ENCODE measurements around the gene CEP170. TPM values are rescaled to one million over a fixed set of nuclear protein-coding genes. Genes with fewer than 3 reads are reported as not detected.

Gene CEP170
- total and polyA plus RNA-seq, 5 donors from 2014 or later: 6.8 to 35.5 (median 9.0) TPM

DNA sequence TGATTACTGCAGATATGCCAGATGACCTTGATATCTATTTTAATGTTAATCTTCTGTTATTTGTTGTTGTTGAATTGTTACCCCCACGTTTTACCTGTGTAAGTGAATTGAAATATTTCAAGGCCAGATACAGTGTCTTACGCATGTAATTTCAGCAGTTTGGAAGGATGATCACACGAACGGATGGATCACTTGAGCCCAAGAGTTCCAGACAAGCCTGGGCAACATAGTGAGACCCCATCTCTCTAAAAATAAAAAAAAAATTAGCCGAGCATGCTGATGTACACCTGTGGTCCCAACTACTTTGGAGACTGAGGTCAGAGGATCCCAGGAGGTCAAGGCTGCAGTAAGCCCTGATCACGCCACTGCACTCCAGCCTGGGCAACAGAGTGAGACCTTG is 33.0 kb upstream of the CEP170 start:
- Mint-ChIP-seq H3K4me3 (no peak overlapping the region), H3K27ac (peak overlapping the region in 2 of 3 donors; percentile 15 to 77), H3K9me3 (peaks cover 0 to 7% (median 0%) of the 10 kb centered on the region in 7 donors), H3K36me3 (peaks cover 71% of the 10 kb centered on the region), H3K27me3 (no peaks in the 10 kb centered on the region), H3K4me1 (peaks cover 19 to 39% (median 27%) of the 10 kb centered on the region in 4 donors)
- H3K36me3 ChIP-seq (ENCODE audit: control insufficient read depth, insufficient read depth, low read length): peaks cover 46% of the 10 kb centered on the region
- H3K27me3 ChIP-seq (ENCODE audit: control insufficient read depth, insufficient read depth, low read length): no peaks in the 10 kb centered on the region
- no peak overlapping the region for H3K27ac ChIP-seq (ENCODE audit: insufficient read depth, low read length, poor library complexity, severe bottlenecking)
- DNase-seq (no peak), ATAC-seq (ENCODE audit: low read depth in 2 of 2) (no peak)
- peaks cover 0 to 5% of the 10 kb centered on the region in 2 experiments for H3K9me3 ChIP-seq (ENCODE audit: control insufficient read depth in 2 of 2, low read length in 2 of 2)
- H3K4me3 ChIP-seq (ENCODE audit: low read depth, low read length): no peak overlapping the region
- H3K4me1 ChIP-seq (ENCODE audit: control insufficient read depth, insufficient read depth, low read length, poor library complexity, severe bottlenecking): no peaks in the 10 kb centered on the region

DNA sequence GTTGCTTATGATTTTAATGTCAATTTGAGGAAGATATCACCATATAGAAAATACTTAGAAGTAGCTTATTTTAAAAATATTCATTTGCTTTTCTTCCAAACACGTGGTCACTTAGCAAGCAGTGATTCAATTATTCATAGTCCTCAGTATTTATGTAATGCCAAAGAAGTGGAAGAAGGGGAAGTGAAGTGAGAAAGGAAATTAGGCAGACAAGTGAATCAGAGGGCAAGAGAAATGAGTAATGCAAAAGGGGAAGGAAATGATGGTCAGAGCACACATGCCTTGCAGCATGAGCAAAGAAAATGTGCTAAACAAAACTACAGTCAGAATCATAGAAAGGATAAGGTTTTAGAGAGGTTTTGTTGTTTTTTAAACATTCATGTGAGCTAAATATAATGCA is 32.6 kb upstream of the CEP170 start:
- peak overlapping the region; percentile 2 to 90 (median 77) for H3K27ac Mint-ChIP-seq
- H3K9me3 Mint-ChIP-seq: peaks cover 0 to 5% (median 0%) of the 10 kb centered on the region in 7 donors
- Histone ChIP-seq H3K27ac (ENCODE audit: insufficient read depth, low read length, poor library complexity, severe bottlenecking) (no peak overlapping the region), H3K9me3 (ENCODE audit: control insufficient read depth in 2 of 2, low read length in 2 of 2) (peaks cover 0 to 1% of the 10 kb centered on the region in 2 experiments), H3K4me1 (ENCODE audit: control insufficient read depth, insufficient read depth, low read length, poor library complexity, severe bottlenecking) (no peaks in the 10 kb centered on the region), H3K27me3 (ENCODE audit: control insufficient read depth, insufficient read depth, low read length) (no peaks in the 10 kb centered on the region), H3K4me3 (ENCODE audit: low read depth, low read length) (no peak overlapping the region), H3K36me3 (ENCODE audit: control insufficient read depth, insufficient read depth, low read length) (peaks cover 43% of the 10 kb centered on the region)
- H3K4me1 Mint-ChIP-seq: peaks cover 19 to 36% (median 27%) of the 10 kb centered on the region in 4 donors
- no peak overlapping the region for H3K4me3 Mint-ChIP-seq
- ATAC-seq (ENCODE audit: low read depth in 2 of 2): peak; percentile 60 to 61
- H3K36me3 Mint-ChIP-seq: peaks cover 69% of the 10 kb centered on the region
- peak in 1 of 3 donors; percentile 52 for DNase-seq
- H3K27me3 Mint-ChIP-seq: no peaks in the 10 kb centered on the region

DNA sequence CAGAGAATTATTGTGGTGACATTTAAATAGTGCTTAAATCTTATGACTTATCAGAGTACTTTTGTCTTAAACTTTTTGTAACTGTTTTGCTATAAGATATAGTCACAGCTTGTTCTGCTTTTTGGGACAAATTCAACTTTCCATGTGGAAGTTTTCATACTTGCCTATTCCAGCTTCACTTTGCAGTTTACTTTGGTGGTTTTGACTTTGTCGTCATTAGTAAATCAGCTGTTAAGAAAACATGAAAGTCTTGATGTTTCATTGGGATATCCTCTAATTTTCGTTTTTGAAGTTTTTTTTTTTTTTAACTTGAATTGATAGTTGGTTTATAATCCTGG is 32.0 kb upstream of the CEP170 start:
- Histone ChIP-seq H3K27ac (ENCODE audit: insufficient read depth, low read length, poor library complexity, severe bottlenecking) (no peak overlapping the region), H3K4me1 (ENCODE audit: control insufficient read depth, insufficient read depth, low read length, poor library complexity, severe bottlenecking) (no peaks in the 10 kb centered on the region), H3K9me3 (ENCODE audit: control insufficient read depth in 2 of 2, low read length in 2 of 2) (no peaks in the 10 kb centered on the region), H3K36me3 (ENCODE audit: control insufficient read depth, insufficient read depth, low read length) (peaks cover 46% of the 10 kb centered on the region), H3K4me3 (ENCODE audit: low read depth, low read length) (no peak overlapping the region), H3K27me3 (ENCODE audit: control insufficient read depth, insufficient read depth, low read length) (no peaks in the 10 kb centered on the region)
- Mint-ChIP-seq H3K9me3 (peaks cover 0 to 3% (median 0%) of the 10 kb centered on the region in 7 donors), H3K4me1 (peaks cover 19 to 33% (median 27%) of the 10 kb centered on the region in 4 donors), H3K4me3 (no peak overlapping the region), H3K27ac (peak overlapping the region in 2 of 3 donors; percentile 77 to 90), H3K36me3 (peaks cover 70% of the 10 kb centered on the region), H3K27me3 (no peaks in the 10 kb centered on the region)
- no peak for ATAC-seq (ENCODE audit: low read depth in 2 of 2)
- DNase-seq: no peak

DNA sequence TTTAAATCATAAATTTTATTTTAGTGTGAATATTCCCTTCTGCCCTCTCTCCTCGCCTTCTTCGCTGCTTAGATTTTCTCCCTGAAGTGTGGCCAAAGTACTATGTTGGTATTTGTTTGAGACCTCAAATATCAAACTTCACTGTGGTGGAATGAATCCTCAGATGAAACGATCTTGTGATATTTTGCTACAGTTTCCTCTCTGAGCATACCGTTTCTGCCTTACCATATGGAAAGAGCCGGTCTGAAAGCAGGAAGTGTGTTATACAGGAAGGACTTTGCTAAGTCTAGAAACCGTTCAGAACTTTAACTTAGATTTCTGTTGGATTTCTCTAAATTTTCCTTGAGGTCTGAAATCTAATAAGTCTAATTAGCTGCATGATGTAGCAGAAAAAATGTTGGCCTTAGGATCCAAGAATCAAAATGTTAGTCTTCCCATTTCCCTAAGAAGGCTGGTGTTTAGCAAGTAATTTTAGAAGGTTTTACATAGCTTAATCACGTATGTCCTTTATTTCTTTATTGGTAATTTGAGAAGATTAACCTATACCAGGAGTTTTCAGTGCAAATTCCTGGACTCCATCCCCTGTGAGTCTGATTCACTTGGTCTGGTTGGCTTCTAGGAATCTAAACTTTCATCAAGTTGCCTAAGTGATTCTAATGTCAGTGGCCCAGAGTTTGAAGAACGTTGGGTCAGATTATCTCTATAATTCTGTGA is 31.5 kb upstream of the CEP170 start:
- Histone ChIP-seq H3K27ac (ENCODE audit: insufficient read depth, low read length, poor library complexity, severe bottlenecking) (no peak overlapping the region), H3K9me3 (ENCODE audit: control insufficient read depth in 2 of 2, low read length in 2 of 2) (no peaks in the 10 kb centered on the region), H3K36me3 (ENCODE audit: control insufficient read depth, insufficient read depth, low read length) (peaks cover 45% of the 10 kb centered on the region), H3K4me1 (ENCODE audit: control insufficient read depth, insufficient read depth, low read length, poor library complexity, severe bottlenecking) (no peaks in the 10 kb centered on the region), H3K27me3 (ENCODE audit: control insufficient read depth, insufficient read depth, low read length) (no peaks in the 10 kb centered on the region), H3K4me3 (ENCODE audit: low read depth, low read length) (no peak overlapping the region)
- peaks cover 19 to 33% (median 27%) of the 10 kb centered on the region in 4 donors for H3K4me1 Mint-ChIP-seq
- H3K9me3 Mint-ChIP-seq: peaks cover 0 to 3% (median 0%) of the 10 kb centered on the region in 7 donors
- ATAC-seq (ENCODE audit: low read depth in 2 of 2) (no peak), DNase-seq (peak in 1 of 3 donors; percentile 31)
- H3K4me3 Mint-ChIP-seq: peak overlapping the region in 1 of 4 donors; percentile 38
- no peaks in the 10 kb centered on the region for H3K27me3 Mint-ChIP-seq
- peaks cover 70% of the 10 kb centered on the region for H3K36me3 Mint-ChIP-seq
- peak overlapping the region in 1 of 3 donors; percentile 89 for H3K27ac Mint-ChIP-seq

DNA sequence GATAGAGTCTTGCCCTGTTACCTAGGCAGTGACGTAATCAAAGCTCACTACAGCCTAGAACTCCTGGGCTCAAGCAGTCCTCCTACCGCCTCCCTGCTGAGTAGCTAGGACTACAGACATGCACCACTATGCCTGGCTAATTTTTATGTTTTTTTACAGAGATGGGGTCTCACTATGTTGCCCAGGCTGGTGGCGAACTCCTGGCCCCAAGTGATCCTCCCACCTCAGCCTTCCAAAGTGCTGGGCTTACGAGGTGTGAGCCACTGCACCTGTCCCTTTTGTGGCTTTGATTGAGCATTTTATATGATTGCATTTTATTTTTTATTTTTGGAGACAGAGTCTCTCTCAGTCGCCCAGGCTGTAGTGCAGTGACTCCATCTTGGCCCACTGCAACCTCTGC is 26.6 kb upstream of the CEP170 start:
- no peak overlapping the region for H3K27ac Mint-ChIP-seq
- peaks cover 0 to 3% (median 0%) of the 10 kb centered on the region in 7 donors for H3K9me3 Mint-ChIP-seq
- H3K4me3 ChIP-seq (ENCODE audit: low read depth, low read length): no peak overlapping the region
- no peaks in the 10 kb centered on the region for H3K27me3 ChIP-seq (ENCODE audit: control insufficient read depth, insufficient read depth, low read length)
- ATAC-seq (ENCODE audit: low read depth in 2 of 2) (no peak), DNase-seq (no peak)
- H3K36me3 Mint-ChIP-seq: peaks cover 57% of the 10 kb centered on the region
- no peak overlapping the region for H3K27ac ChIP-seq (ENCODE audit: insufficient read depth, low read length, poor library complexity, severe bottlenecking)
- H3K36me3 ChIP-seq (ENCODE audit: control insufficient read depth, insufficient read depth, low read length): peaks cover 33% of the 10 kb centered on the region
- H3K4me3 Mint-ChIP-seq: no peak overlapping the region
- no peaks in the 10 kb centered on the region for H3K4me1 ChIP-seq (ENCODE audit: control insufficient read depth, insufficient read depth, low read length, poor library complexity, severe bottlenecking)
- H3K27me3 Mint-ChIP-seq: no peaks in the 10 kb centered on the region
- peaks cover 9 to 38% (median 16%) of the 10 kb centered on the region in 4 donors for H3K4me1 Mint-ChIP-seq
- no peaks in the 10 kb centered on the region for H3K9me3 ChIP-seq (ENCODE audit: control insufficient read depth in 2 of 2, low read length in 2 of 2)

- Mint-ChIP-seq H3K9me3 (peaks cover 0 to 3% (median 0%) of the 10 kb centered on the region in 7 donors), H3K27me3 (peaks cover 4% of the 10 kb centered on the region), H3K27ac (no peak overlapping the region), H3K36me3 (peaks cover 57% of the 10 kb centered on the region), H3K4me3 (no peak overlapping the region), H3K4me1 (peaks cover 0 to 28% (median 6%) of the 10 kb centered on the region in 4 donors)
- no peak overlapping the region for H3K4me3 ChIP-seq (ENCODE audit: low read depth, low read length)
- no peaks in the 10 kb centered on the region for H3K9me3 ChIP-seq (ENCODE audit: control insufficient read depth in 2 of 2, low read length in 2 of 2)
- H3K4me1 ChIP-seq (ENCODE audit: control insufficient read depth, insufficient read depth, low read length, poor library complexity, severe bottlenecking): no peaks in the 10 kb centered on the region
- H3K27ac ChIP-seq (ENCODE audit: insufficient read depth, low read length, poor library complexity, severe bottlenecking): no peak overlapping the region
- no peak for DNase-seq
- no peak for ATAC-seq (ENCODE audit: low read depth in 2 of 2)
- no peaks in the 10 kb centered on the region for H3K27me3 ChIP-seq (ENCODE audit: control insufficient read depth, insufficient read depth, low read length)
- H3K36me3 ChIP-seq (ENCODE audit: control insufficient read depth, insufficient read depth, low read length): peaks cover 33% of the 10 kb centered on the region
These were observed 25.6 kb upstream of the CEP170 start for GRCh38 chr1:243280571-243281129.

DNA sequence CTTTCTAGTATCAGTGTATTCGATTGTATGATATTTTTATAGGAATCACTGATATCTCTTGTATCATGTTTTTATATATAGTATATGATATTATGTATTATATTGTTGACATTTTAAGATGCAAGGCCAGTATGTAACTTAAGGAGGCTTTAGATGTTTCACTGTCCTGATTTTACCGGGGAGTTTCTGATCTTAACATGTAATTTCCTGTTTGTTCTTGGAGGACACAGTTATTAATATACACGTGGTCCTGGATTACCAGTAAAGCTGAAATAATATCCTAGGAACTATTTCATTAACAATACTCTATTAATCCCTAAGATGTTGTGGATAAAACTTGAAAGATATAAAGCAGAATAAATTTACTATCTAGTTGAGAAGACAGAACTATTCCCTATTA is 20.2 kb upstream of the CEP170 start:
- Histone ChIP-seq H3K9me3 (ENCODE audit: control insufficient read depth in 2 of 2, low read length in 2 of 2) (no peaks in the 10 kb centered on the region), H3K4me1 (ENCODE audit: control insufficient read depth, insufficient read depth, low read length, poor library complexity, severe bottlenecking) (no peaks in the 10 kb centered on the region), H3K27me3 (ENCODE audit: control insufficient read depth, insufficient read depth, low read length) (no peaks in the 10 kb centered on the region), H3K27ac (ENCODE audit: insufficient read depth, low read length, poor library complexity, severe bottlenecking) (no peak overlapping the region), H3K4me3 (ENCODE audit: low read depth, low read length) (no peak overlapping the region), H3K36me3 (ENCODE audit: control insufficient read depth, insufficient read depth, low read length) (peaks cover 49% of the 10 kb centered on the region)
- Mint-ChIP-seq H3K27ac (no peak overlapping the region), H3K36me3 (peaks cover 54% of the 10 kb centered on the region), H3K4me3 (no peak overlapping the region), H3K9me3 (no peaks in the 10 kb centered on the region), H3K4me1 (peaks cover 3 to 24% (median 5%) of the 10 kb centered on the region in 4 donors), H3K27me3 (peaks cover 4% of the 10 kb centered on the region)
- DNase-seq: no peak
- ATAC-seq (ENCODE audit: low read depth in 2 of 2): no peak

All from CD4-positive, CD25-positive, alpha-beta regulatory T cell (primary cell).